ENCODE results near the gene KDM6A.

Gene KDM6A

GRCh38 chrX:45077748-45078424 lies 204.9 kb downstream of the KDM6A start:
- H3K27ac ChIP-seq, result no peak overlapping the region
- TF ChIP-seq CTCF (IDR thresholded peaks at IDR 0.05) (no peak), ZFX (IDR thresholded peaks at IDR 0.05; ENCODE audit: borderline replicate concordance) (no peak)

GRCh38 chrX:45083314-45083713 lies 210.3 kb downstream of the KDM6A start:
- no peak overlapping the region for H3K27ac ChIP-seq
- TF ChIP-seq CTCF (IDR thresholded peaks at IDR 0.05) (no peak), ZFX (IDR thresholded peaks at IDR 0.05; ENCODE audit: borderline replicate concordance) (no peak)

DNA sequence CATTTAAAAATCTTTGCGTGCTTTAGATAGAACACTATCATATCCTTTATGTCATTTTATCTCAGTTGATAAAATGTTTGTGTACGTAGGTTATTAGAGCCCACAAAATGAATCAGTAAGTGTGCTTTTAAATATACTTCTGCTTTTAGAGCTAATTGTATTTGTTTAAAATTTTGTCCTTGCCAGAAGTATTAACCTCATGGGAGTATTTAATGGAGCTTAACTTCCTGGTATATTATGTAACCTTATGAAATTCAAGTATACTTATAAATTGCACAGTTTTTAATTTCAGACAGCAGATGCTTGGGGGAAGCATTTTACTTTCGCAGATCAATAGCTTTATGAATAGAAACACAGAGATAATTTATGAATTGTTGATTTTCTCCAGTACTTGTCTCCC lies 237.5 kb downstream of the KDM6A start:
- no peak overlapping the region for H3K27ac ChIP-seq
- TF ChIP-seq CTCF (IDR thresholded peaks at IDR 0.05) (no peak), ZFX (IDR thresholded peaks at IDR 0.05; ENCODE audit: borderline replicate concordance) (no peak)

- no peak overlapping the region for H3K27ac ChIP-seq
- TF ChIP-seq ZFX (IDR thresholded peaks at IDR 0.05; ENCODE audit: borderline replicate concordance) (no peak), CTCF (IDR thresholded peaks at IDR 0.05) (no peak)
Measured at GRCh38 chrX:45126158-45126557, 253.2 kb downstream of the KDM6A start.

GRCh38 chrX:45128896-45129454 lies 256.0 kb downstream of the KDM6A start:
- TF ChIP-seq ZFX (IDR thresholded peaks at IDR 0.05; ENCODE audit: borderline replicate concordance) (no peak), CTCF (IDR thresholded peaks at IDR 0.05) (no peak)
- H3K27ac ChIP-seq, result no peak overlapping the region

- H3K27ac ChIP-seq, result no peak overlapping the region
- no peak for TF ChIP-seq CTCF (IDR thresholded peaks at IDR 0.05)
- no peak for TF ChIP-seq ZFX (IDR thresholded peaks at IDR 0.05; ENCODE audit: borderline replicate concordance)
Measured at GRCh38 chrX:45133465-45133864, 260.5 kb downstream of the KDM6A start.

DNA sequence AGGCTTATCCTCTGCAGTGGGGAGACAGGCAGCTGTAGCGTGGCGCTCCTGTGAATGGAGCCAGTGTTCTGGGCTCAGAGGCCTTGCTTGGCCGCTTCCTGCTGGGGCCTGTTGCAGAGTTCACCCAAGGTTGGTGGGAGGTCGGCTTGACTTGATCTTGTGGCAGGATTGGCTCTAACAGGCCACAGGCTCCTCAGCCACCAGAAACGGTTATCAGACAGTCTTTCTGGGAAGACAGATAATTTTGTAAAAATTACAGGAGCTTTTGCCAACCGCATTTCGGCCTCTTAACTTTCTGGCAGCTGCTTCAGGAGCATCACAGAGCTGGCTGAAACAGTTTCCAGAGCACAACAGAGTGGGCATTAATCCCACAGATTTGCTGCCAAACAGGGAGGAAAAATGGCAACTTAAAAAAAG lies 261.3 kb downstream of the KDM6A start:
- H3K27ac ChIP-seq, result no peak overlapping the region
- TF ChIP-seq CTCF (IDR thresholded peaks at IDR 0.05) (no peak), ZFX (IDR thresholded peaks at IDR 0.05; ENCODE audit: borderline replicate concordance) (no peak)

Measured in 22Rv1 (cell line).